DOHH2 (cell line): ENCODE measurements around the gene THOC1.

Experiments
- CTCF ChIP-seq: fragments of 200-600 bp; sonication (generic); IDR thresholded peaks from one replicate; pipeline ENCODE4 v1.5.1; 2014; ENCODE audit warnings: antibody characterized with exemption, mild to moderate bottlenecking, low read depth, low read length; ENCODE audit not compliant: poor library complexity, severe bottlenecking
- EZH2phosphoT487 ChIP-seq: fragments of 200-600 bp; sonication (generic); IDR thresholded peaks from 2 replicates; pipeline ENCODE4 v1.6.1; 2017; ENCODE audit warnings: borderline replicate concordance, mild to moderate bottlenecking, antibody characterized with exemption, low read length, moderate library complexity, mixed read lengths

GRCh38 chr18:267380-267687 lies 513 bp downstream of the THOC1 start:
- TF ChIP-seq CTCF (no peak), EZH2phosphoT487 (no peak)
